Thymus (tissue), 11 donors: ENCODE results near the gene CAV3. TPM values are rescaled to one million over a fixed set of nuclear protein-coding genes. Genes with fewer than 3 reads are reported as not detected.

ENCODE experiments used
- DNase-seq, 9 donors: peaks; one replicate each; pipeline ENCODE4 v3.0.0-alpha.2; 2013; ENCODE audit warnings: low spot score in 9 of 9, low read depth in 6 of 9, missing footprints in 1 of 9
- H3K27ac ChIP-seq, 2 donors: one replicate each; pipeline ENCODE4 v1.5.1; 2013; ENCODE audit warnings: control low read depth in 1 of 2, low read depth in 1 of 2, low read length in 1 of 2, mild to moderate bottlenecking in 1 of 2, moderate library complexity in 1 of 2
- H3K27me3 ChIP-seq, 2 donors: one replicate each; pipeline ENCODE4 v1.5.1; 2013; ENCODE audit warnings: low read length in 1 of 2; ENCODE audit not compliant: control insufficient read depth in 2 of 2, insufficient read depth in 1 of 2
- H3K36me3 ChIP-seq, 2 donors: one replicate each; pipeline ENCODE4 v1.5.1; 2013; ENCODE audit warnings: low read length in 1 of 2, mild to moderate bottlenecking in 1 of 2, moderate library complexity in 1 of 2; ENCODE audit not compliant: control insufficient read depth in 2 of 2, insufficient read depth in 2 of 2
- H3K4me1 ChIP-seq, 2 donors: one replicate each; pipeline ENCODE4 v1.5.1; 2013; ENCODE audit warnings: low read length in 2 of 2; ENCODE audit not compliant: control insufficient read depth in 2 of 2, insufficient read depth in 2 of 2
- H3K4me3 ChIP-seq, 2 donors: one replicate each; pipeline ENCODE4 v1.5.1; 2013; ENCODE audit warnings: low read length in 2 of 2, control low read depth in 1 of 2, mild to moderate bottlenecking in 1 of 2
- H3K9me3 ChIP-seq, 2 donors: one replicate each; pipeline ENCODE4 v1.5.1; 2013; ENCODE audit warnings: low read length in 1 of 2, mild to moderate bottlenecking in 1 of 2; ENCODE audit not compliant: control insufficient read depth in 2 of 2, insufficient read depth in 1 of 2
- WGBS: extraction: QIAGEN DNeasy Blood & Tissue Kit; methylation state at CpG from one replicate; pipeline ENCODE4 v1.1.7; 2013; 5-methylcytosine and 5-hydroxymethylcytosine counted together
- polyA plus RNA-seq: library from polyadenylated mRNA; stranded (reverse); fragments of 200-250 nt; gene quantifications from one replicate; pipeline ENCODE4 v1.2.3, GENCODE V29; 2013
- total RNA-seq: library from RNA; stranded (reverse); fragments of 120-200 nt; gene quantifications from one replicate; pipeline ENCODE4 v1.2.4, GENCODE V29; 2013
- donor health status: healthy.

CAV3 gene
- total and polyA plus RNA-seq, 2 donors: 0.38 to 1.2 TPM

GRCh38 chr3:8743021-8743601 lies 9.5 kb downstream of the CAV3 start:
- no peak overlapping the region for H3K27ac ChIP-seq
- no peaks in the 10 kb centered on the region for H3K36me3 ChIP-seq
- H3K9me3 ChIP-seq: no peaks in the 10 kb centered on the region
- 84% methylated on average over 6 of the region's 6 CpGs for WGBS
- no peak for DNase-seq
- no peak overlapping the region for H3K4me3 ChIP-seq
- H3K4me1 ChIP-seq: no peaks in the 10 kb centered on the region
- peaks cover 0 to 19% of the 10 kb centered on the region in 2 donors for H3K27me3 ChIP-seq

- no peaks in the 10 kb centered on the region for H3K9me3 ChIP-seq
- H3K4me3 ChIP-seq: no peak overlapping the region
- WGBS: 94% methylated on average over 3 of the region's 3 CpGs
- H3K36me3 ChIP-seq: no peaks in the 10 kb centered on the region
- no peak overlapping the region for H3K27ac ChIP-seq
- no peak for DNase-seq
- H3K27me3 ChIP-seq: peaks cover 0 to 19% of the 10 kb centered on the region in 2 donors
- H3K4me1 ChIP-seq: no peaks in the 10 kb centered on the region
Observed at GRCh38 chr3:8743911-8744310, 10.3 kb downstream of the CAV3 start.

DNA sequence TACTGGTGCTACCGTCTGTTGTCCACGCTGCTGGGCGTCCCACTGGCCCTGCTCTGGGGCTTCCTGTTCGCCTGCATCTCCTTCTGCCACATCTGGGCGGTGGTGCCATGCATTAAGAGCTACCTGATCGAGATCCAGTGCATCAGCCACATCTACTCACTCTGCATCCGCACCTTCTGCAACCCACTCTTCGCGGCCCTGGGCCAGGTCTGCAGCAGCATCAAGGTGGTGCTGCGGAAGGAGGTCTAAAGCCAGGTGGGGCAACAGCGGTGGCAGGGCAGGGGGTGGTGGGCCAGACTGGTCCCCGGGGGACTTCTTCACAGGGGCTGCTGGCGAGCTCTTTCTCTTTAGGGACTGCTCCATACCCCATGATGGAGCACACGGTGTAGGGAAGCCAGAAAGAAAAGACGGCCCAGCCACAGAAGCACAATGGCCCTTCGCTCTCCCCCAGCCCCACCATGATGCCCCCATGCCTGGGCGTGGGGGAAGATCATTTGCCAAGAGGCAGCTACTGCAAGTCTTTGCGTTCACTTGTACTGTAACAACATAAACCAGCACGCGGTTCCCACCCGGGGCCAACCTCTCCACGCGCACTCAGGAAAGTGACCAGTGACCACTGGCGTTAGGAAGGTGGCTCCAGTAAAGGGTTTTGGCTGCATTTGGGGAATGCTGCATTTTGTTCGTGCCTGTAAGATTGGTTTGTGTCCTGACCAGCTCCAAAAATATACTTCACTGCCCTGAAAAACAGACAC lies 12.2 kb downstream of the CAV3 start:
- no peaks in the 10 kb centered on the region for H3K9me3 ChIP-seq
- H3K36me3 ChIP-seq: no peaks in the 10 kb centered on the region
- DNase-seq: no peak
- H3K4me1 ChIP-seq: no peaks in the 10 kb centered on the region
- WGBS: 96% methylated on average over 25 of the region's 25 CpGs
- H3K27me3 ChIP-seq: peaks cover 0 to 16% of the 10 kb centered on the region in 2 donors
- no peak overlapping the region for H3K27ac ChIP-seq
- no peak overlapping the region for H3K4me3 ChIP-seq

GRCh38 chr3:8746780-8747345 lies 13.3 kb downstream of the CAV3 start:
- H3K27ac ChIP-seq: no peak overlapping the region
- WGBS: 90% methylated on average over 7 of the region's 7 CpGs
- H3K4me1 ChIP-seq: no peaks in the 10 kb centered on the region
- DNase-seq: no peak
- H3K9me3 ChIP-seq: no peaks in the 10 kb centered on the region
- no peaks in the 10 kb centered on the region for H3K36me3 ChIP-seq
- peaks cover 0 to 10% of the 10 kb centered on the region in 2 donors for H3K27me3 ChIP-seq
- no peak overlapping the region for H3K4me3 ChIP-seq

GRCh38 chr3:8749316-8749715 lies 15.7 kb downstream of the CAV3 start:
- no peak overlapping the region for H3K4me3 ChIP-seq

GRCh38 chr3:8752832-8753231 lies 19.2 kb downstream of the CAV3 start:
- Histone ChIP-seq H3K4me1 (no peaks in the 10 kb centered on the region), H3K27ac (no peak overlapping the region), H3K36me3 (no peaks in the 10 kb centered on the region), H3K9me3 (no peaks in the 10 kb centered on the region), H3K4me3 (no peak overlapping the region), H3K27me3 (no peaks in the 10 kb centered on the region)
- DNase-seq: no peak
- WGBS: 86% methylated on average over 14 of the region's 14 CpGs

More at GRCh38 chr3:8749316-8749715, 15.7 kb downstream of the CAV3 start:
- Histone ChIP-seq H3K9me3 (no peaks in the 10 kb centered on the region), H3K27ac (no peak overlapping the region), H3K36me3 (no peaks in the 10 kb centered on the region), H3K27me3 (no peaks in the 10 kb centered on the region), H3K4me1 (no peaks in the 10 kb centered on the region)
- 85% methylated on average over 3 of the region's 3 CpGs for WGBS
- DNase-seq: no peak

- WGBS: 63% methylated on average over 3 of the region's 3 CpGs
Observed at GRCh38 chr3:8755097-8755496, 21.5 kb downstream of the CAV3 start.

DNA sequence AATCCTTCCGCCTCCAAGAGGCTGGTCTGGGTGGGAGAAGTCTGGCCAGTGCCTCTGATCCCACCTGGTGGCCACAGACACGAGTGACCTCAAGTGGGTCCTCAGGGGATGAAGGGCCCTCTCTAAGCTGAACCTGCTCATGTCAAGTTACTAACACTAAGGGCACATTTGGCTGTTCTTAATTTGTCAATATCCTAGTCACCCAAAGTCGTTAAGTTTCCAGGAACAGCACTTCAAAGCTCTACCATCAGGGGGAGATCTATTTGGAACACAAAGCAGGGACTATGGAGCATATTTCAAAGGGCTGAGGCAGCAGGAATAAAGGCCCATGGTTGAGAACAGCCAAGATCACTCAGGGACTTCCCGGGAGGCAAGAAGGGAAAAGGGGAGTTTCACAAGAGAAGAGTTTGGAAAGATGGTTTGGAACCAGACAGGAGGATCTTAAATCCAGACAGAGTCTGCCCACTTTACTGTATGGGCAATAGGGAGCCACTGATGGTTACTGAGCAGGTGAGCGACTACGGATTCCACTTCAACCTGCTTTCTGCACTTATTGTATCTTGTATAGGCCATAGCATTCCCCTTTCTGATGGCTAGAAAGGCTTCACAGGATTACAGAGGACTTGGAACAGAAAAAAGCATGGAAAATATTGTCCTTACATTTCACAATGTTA lies 22.1 kb downstream of the CAV3 start:
- Histone ChIP-seq H3K36me3 (no peaks in the 10 kb centered on the region), H3K4me1 (no peaks in the 10 kb centered on the region), H3K4me3 (no peak overlapping the region), H3K27me3 (no peaks in the 10 kb centered on the region), H3K27ac (no peak overlapping the region), H3K9me3 (no peaks in the 10 kb centered on the region)
- DNase-seq: no peak
- 87% methylated on average over 6 of the region's 6 CpGs for WGBS

More at GRCh38 chr3:8755097-8755496, 21.5 kb downstream of the CAV3 start:
- Histone ChIP-seq H3K27ac (no peak overlapping the region), H3K9me3 (no peaks in the 10 kb centered on the region), H3K4me1 (no peaks in the 10 kb centered on the region), H3K27me3 (no peaks in the 10 kb centered on the region), H3K4me3 (no peak overlapping the region), H3K36me3 (no peaks in the 10 kb centered on the region)
- no peak for DNase-seq

DNA sequence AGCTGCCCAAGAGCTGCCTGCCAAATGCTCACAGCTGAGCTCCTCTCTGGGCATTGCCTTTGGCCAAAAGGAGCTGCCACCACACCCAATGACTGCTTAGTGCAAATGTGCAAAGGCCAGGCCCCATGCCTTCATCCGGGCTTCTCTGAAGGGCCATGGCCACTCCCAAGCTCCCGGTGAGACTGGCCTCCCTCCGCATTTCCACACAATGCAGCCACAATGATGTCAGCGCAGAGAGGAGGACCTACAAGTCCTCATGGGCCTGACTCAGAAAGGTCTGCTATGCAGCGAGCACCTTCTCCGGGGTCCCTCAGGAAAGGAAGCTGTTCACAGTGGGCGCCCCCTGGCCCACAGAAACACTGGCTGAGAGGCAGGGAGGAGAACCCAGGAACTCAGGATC lies 23.1 kb downstream of the CAV3 start:
- no peaks in the 10 kb centered on the region for H3K36me3 ChIP-seq
- no peak overlapping the region for H3K27ac ChIP-seq
- WGBS: 90% methylated on average over 7 of the region's 7 CpGs
- H3K27me3 ChIP-seq: no peaks in the 10 kb centered on the region
- H3K9me3 ChIP-seq: no peaks in the 10 kb centered on the region
- no peak overlapping the region for H3K4me3 ChIP-seq
- no peak for DNase-seq
- no peaks in the 10 kb centered on the region for H3K4me1 ChIP-seq
